Measurements from ENCODE around the gene LPIN3.

LPIN3 gene

GRCh38 chr20:41405436-41405835, 64.8 kb downstream of the LPIN3 start:
- ChIA-PET POLR2A (no interaction called here), CTCF (interaction anchor here (1.0 kb wide), 1 partner anchor 21 kb away, joined by 3 read pairs; no protein-coding TSS in a partner anchor)
- no peak for DNase-seq (ENCODE audit: extremely low spot score)
- no peak for TF ChIP-seq CTCF (IDR thresholded peaks at IDR 0.05; ENCODE audit: control extremely low read depth, extremely low read depth, low read depth, missing control alignments)

GRCh38 chr20:41406353-41406752, 65.7 kb downstream of the LPIN3 start:
- CTCF ChIA-PET: interaction anchor here (1.0 kb wide), 1 partner anchor 9 kb away, joined by 4 read pairs; no protein-coding TSS in a partner anchor
- POLR2A ChIA-PET: no interaction called here
- no peak for DNase-seq (ENCODE audit: extremely low spot score)
- TF ChIP-seq CTCF (IDR thresholded peaks at IDR 0.05; ENCODE audit: control extremely low read depth, extremely low read depth, low read depth, missing control alignments): no peak

GRCh38 chr20:41406896-41407444, 66.3 kb downstream of the LPIN3 start:
- ChIA-PET POLR2A (no interaction called here), CTCF (interaction anchor here (1.0 to 1.6 kb wide), 2 partner anchors 9 to 11 kb away, joined by 4 read pairs; no protein-coding TSS in a partner anchor)
- DNase-seq (ENCODE audit: extremely low spot score): no peak
- no peak for TF ChIP-seq CTCF (IDR thresholded peaks at IDR 0.05; ENCODE audit: control extremely low read depth, extremely low read depth, low read depth, missing control alignments)

GRCh38 chr20:41407607-41408006, 67.0 kb downstream of the LPIN3 start:
- no peak for DNase-seq (ENCODE audit: extremely low spot score)

GRCh38 chr20:41408156-41408794, 67.7 kb downstream of the LPIN3 start:
- TF ChIP-seq CTCF (IDR thresholded peaks at IDR 0.05; ENCODE audit: control extremely low read depth, extremely low read depth, low read depth, missing control alignments): no peak
- no peak for DNase-seq (ENCODE audit: extremely low spot score)
- CTCF ChIA-PET: interaction anchor here (0.6 to 1.9 kb wide), 5 partner anchors 9 to 361 kb away, joined by 3 to 5 read pairs (median 3); no protein-coding TSS in a partner anchor
- POLR2A ChIA-PET: no interaction called here

More at GRCh38 chr20:41407607-41408006, 67.0 kb downstream of the LPIN3 start:
- CTCF ChIA-PET: interaction anchor here (1.1 to 1.9 kb wide), 3 partner anchors 9 to 12 kb away, joined by 3 to 5 read pairs (median 4); no protein-coding TSS in a partner anchor
- POLR2A ChIA-PET: no interaction called here
- no peak for TF ChIP-seq CTCF (IDR thresholded peaks at IDR 0.05; ENCODE audit: control extremely low read depth, extremely low read depth, low read depth, missing control alignments)

- no peak for TF ChIP-seq CTCF (IDR thresholded peaks at IDR 0.05; ENCODE audit: control extremely low read depth, extremely low read depth, low read depth, missing control alignments)
- DNase-seq (ENCODE audit: extremely low spot score): no peak
- CTCF ChIA-PET: interaction anchor here (0.9 to 1.9 kb wide), 4 partner anchors 11 to 274 kb away, joined by 3 to 5 read pairs (median 3); no protein-coding TSS in a partner anchor
- POLR2A ChIA-PET: interaction anchor here (0.5 kb wide), 1 partner anchor 152 kb away, joined by 6 read pairs; no protein-coding TSS in a partner anchor
Measured at GRCh38 chr20:41408986-41409385, 68.4 kb downstream of the LPIN3 start.

All from GM10248 (cell line).